Endodermal cell (in vitro differentiated cells): ENCODE data around the gene BRD7. TPM values are rescaled to one million over a fixed set of nuclear protein-coding genes. Genes with fewer than 3 reads are reported as not detected.

Source experiments
- DNase-seq: peaks from one replicate; pipeline ENCODE4 v3.0.0-alpha.2; 2017
- H3K27ac ChIP-seq: 2 replicates; pipeline ENCODE4 v1.5.1; 2013; ENCODE audit warnings: mild to moderate bottlenecking, low read depth, low read length, moderate library complexity
- H3K27me3 ChIP-seq: 2 replicates; pipeline ENCODE4 v1.6.1; 2013; ENCODE audit warnings: mild to moderate bottlenecking, low read length, moderate library complexity; ENCODE audit not compliant: insufficient read depth, control insufficient read depth, poor library complexity, severe bottlenecking
- H3K36me3 ChIP-seq: 2 replicates; pipeline ENCODE4 v1.7.0; 2013; ENCODE audit warnings: mild to moderate bottlenecking, low read length, moderate library complexity; ENCODE audit not compliant: control insufficient read depth, insufficient read depth
- H3K4me1 ChIP-seq: one replicate; pipeline ENCODE4 v1.7.0; 2013; ENCODE audit warnings: low read length; ENCODE audit not compliant: control insufficient read depth, insufficient read depth
- H3K4me3 ChIP-seq: 2 replicates; pipeline ENCODE4 v1.5.1; 2013; ENCODE audit warnings: mild to moderate bottlenecking, low read length, moderate library complexity
- H3K9ac ChIP-seq: 2 replicates; pipeline ENCODE4 v1.6.1; 2013; ENCODE audit warnings: mild to moderate bottlenecking, low read length, moderate library complexity; ENCODE audit not compliant: poor library complexity, severe bottlenecking; ENCODE audit errors: extremely low read depth
- H3K9me3 ChIP-seq: 2 replicates; pipeline ENCODE4 v1.6.1; 2013; ENCODE audit warnings: mild to moderate bottlenecking, low read length, moderate library complexity; ENCODE audit not compliant: control insufficient read depth
- H3K27ac Mint-ChIP-seq: 2 replicates; pipeline ENCODE4 v1.8.0; 2020; ENCODE audit warnings: mixed read lengths
- H3K27me3 Mint-ChIP-seq: 2 replicates; pipeline ENCODE4 v1.8.0; 2021; ENCODE audit warnings: mild to moderate bottlenecking, mixed read lengths; ENCODE audit not compliant: insufficient read depth
- H3K36me3 Mint-ChIP-seq: 2 replicates; pipeline ENCODE4 v1.8.0; 2020; ENCODE audit warnings: low read depth, mixed read lengths
- H3K4me1 Mint-ChIP-seq: 2 replicates; pipeline ENCODE4 v1.8.0; 2020; ENCODE audit warnings: mixed read lengths
- H3K4me3 Mint-ChIP-seq: 2 replicates; pipeline ENCODE4 v1.8.0; 2020; ENCODE audit warnings: mild to moderate bottlenecking, moderate library complexity, mixed read lengths
- H3K9me3 Mint-ChIP-seq: 2 replicates; pipeline ENCODE4 v1.8.0; 2020; ENCODE audit warnings: mild to moderate bottlenecking, mixed read lengths
- WGBS, 2 experiments: methylation state at CpG; one replicate each; pipeline versions ENCODE4 v1.1.5 to v1.1.7; 2013; ENCODE audit warnings: missing lambda C conversion rate in 2 of 2, mixed read lengths in 1 of 2; ENCODE audit not compliant: insufficient coverage in 1 of 2, insufficient read length in 1 of 2; 5-methylcytosine and 5-hydroxymethylcytosine counted together
- total RNA-seq, 2 donors: library from RNA; stranded (reverse); fragmentation: NEBNext Ultra II Directional in 1 of 2; extraction: Animal tissue kit (Norgen Biotek cat#: 25700) in 1 of 2; gene quantifications; 2 replicates in 1 of 2; 3 replicates in 1 of 2; pipeline ENCODE4 v1.2.1, GENCODE V29; 2021
- TF ChIP-seq, protein P1 (sequence below): fragments of 200-600 bp; sonication (generic); conservative IDR thresholded peaks from 2 replicates; pipeline ENCODE4 v1.5.0; 2021; ENCODE audit warnings: antibody characterized with exemption, mild to moderate bottlenecking

BRD7 gene
- total RNA-seq, 2 donors from 2014 or later = 125 to 163 TPM

DNA sequence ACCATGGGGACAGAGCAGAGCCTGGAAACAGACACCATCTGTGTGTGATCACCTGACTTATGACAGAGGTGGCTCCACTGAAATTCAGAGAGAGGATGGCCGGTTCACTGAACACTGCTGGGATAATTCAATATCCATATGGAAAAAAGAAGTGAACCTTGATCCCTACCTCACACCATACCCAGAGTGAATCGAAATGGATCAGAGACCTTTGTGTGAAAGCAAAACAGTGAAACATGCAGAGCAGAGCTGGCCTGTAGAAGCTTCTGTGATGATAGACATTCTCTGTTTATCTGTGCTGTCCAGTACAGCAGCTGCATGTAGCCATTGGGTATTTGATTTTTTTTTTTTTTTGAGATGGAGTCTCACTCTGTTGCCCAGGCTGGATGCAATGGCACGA is 82.1 kb downstream of the BRD7 start:
- Histone ChIP-seq H3K27me3 (no peaks in the 10 kb centered on the region), H3K4me1 (no peaks in the 10 kb centered on the region), H3K36me3 (no peaks in the 10 kb centered on the region), H3K9ac (no peak overlapping the region), H3K4me3 (no peak overlapping the region), H3K9me3 (peaks cover 9% of the 10 kb centered on the region), H3K27ac (no peak overlapping the region)
- no peaks in the 10 kb centered on the region for H3K4me1 Mint-ChIP-seq
- no peaks in the 10 kb centered on the region for H3K27me3 Mint-ChIP-seq
- TF ChIP-seq, protein P1, sequence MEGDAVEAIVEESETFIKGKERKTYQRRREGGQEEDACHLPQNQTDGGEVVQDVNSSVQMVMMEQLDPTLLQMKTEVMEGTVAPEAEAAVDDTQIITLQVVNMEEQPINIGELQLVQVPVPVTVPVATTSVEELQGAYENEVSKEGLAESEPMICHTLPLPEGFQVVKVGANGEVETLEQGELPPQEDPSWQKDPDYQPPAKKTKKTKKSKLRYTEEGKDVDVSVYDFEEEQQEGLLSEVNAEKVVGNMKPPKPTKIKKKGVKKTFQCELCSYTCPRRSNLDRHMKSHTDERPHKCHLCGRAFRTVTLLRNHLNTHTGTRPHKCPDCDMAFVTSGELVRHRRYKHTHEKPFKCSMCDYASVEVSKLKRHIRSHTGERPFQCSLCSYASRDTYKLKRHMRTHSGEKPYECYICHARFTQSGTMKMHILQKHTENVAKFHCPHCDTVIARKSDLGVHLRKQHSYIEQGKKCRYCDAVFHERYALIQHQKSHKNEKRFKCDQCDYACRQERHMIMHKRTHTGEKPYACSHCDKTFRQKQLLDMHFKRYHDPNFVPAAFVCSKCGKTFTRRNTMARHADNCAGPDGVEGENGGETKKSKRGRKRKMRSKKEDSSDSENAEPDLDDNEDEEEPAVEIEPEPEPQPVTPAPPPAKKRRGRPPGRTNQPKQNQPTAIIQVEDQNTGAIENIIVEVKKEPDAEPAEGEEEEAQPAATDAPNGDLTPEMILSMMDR = no peak
- H3K27ac Mint-ChIP-seq = no peak overlapping the region
- 94 to 100% methylated on average over 1 to 3 of the region's 3 CpGs for WGBS, 2 experiments
- H3K9me3 Mint-ChIP-seq = peaks cover 9% of the 10 kb centered on the region
- H3K36me3 Mint-ChIP-seq = peaks cover 9% of the 10 kb centered on the region
- no peak overlapping the region for H3K4me3 Mint-ChIP-seq
- DNase-seq = no peak

DNA sequence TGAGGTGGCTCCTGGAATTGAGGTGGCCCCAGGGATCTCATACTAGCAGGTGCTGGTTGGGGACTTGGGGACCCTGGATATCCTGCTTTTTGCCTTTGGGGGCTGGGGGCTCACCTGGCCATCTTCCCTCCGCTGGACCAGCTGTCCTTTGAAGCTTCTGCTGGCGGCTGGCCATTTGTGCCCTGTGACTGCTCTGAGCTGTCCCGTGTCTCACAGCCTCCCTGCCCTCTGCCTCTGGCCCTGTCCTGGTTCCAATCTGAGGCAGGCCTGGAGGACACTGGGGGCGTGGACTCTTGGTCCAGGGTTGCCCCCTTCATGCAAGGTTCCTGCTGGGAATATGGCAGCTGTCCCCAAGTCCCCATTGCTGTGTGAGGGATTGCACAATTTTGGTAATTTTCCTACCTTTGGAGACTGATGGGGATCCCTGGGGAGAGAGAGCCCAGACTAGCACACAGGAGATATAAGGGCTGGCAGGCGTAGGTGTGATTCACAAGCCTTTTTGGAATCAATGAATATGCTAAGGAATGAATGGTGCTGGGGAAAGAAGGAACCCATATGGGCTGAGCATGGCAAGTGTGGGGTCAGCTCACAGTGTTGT is 83.3 kb downstream of the BRD7 start:
- TF ChIP-seq, protein P1 = no peak
- Histone ChIP-seq H3K36me3 (no peaks in the 10 kb centered on the region), H3K9me3 (peaks cover 9% of the 10 kb centered on the region), H3K27ac (no peak overlapping the region), H3K4me3 (no peak overlapping the region), H3K9ac (no peak overlapping the region), H3K4me1 (no peaks in the 10 kb centered on the region), H3K27me3 (no peaks in the 10 kb centered on the region)
- WGBS, 2 experiments = 67 to 84% methylated on average over 4 to 5 of the region's 5 CpGs
- Mint-ChIP-seq H3K9me3 (peaks cover 9% of the 10 kb centered on the region), H3K4me1 (no peaks in the 10 kb centered on the region), H3K4me3 (no peak overlapping the region), H3K27ac (no peak overlapping the region), H3K27me3 (no peaks in the 10 kb centered on the region), H3K36me3 (peaks cover 9% of the 10 kb centered on the region)
- DNase-seq = no peak

DNA sequence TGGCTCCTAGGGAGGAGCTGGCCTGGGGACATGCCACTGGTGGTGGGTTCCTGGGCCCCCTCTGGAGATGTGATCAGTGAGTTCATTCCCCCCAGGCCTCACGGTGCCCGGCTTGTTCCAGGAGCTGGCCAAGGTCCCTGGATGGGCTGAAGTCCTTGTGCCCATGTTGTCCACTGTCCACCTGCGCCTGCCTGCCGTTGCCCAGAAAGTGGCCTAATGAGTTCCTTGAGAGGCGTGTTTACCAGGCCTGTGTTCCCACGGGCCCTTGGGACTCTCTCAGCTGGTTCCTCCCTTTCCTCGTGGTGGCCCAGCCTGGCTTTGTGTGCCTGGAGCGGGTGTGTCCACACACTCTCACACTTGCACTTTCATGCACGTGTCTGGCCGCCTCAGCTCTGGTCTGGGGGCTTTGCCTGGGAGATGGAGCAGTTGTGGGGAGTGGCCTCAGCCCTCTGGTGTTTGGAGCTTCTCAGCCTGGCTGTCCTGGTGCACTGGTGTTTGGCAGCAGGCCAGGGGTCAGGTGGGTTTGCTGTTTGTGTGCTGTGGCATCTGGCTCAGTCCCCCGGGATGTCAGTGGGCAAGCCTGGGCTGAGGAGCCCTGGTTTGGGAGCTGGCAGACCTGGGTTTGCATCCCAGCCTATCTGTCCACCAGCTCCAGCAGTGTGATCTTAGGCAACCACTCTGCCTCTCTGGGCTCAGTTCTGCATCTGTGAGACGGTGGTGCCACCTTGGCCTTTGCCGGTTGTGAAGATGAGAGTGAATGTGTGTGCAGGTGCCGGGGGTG is 84.5 kb downstream of the BRD7 start:
- no peak overlapping the region for H3K4me3 ChIP-seq
- H3K4me1 Mint-ChIP-seq = peaks cover 5% of the 10 kb centered on the region
- peaks cover 3% of the 10 kb centered on the region for H3K4me1 ChIP-seq
- H3K27ac ChIP-seq = no peak overlapping the region
- H3K27me3 Mint-ChIP-seq = no peaks in the 10 kb centered on the region
- TF ChIP-seq, protein P1 = no peak
- 92% methylated on average over 10 to 14 of the region's 14 CpGs for WGBS, 2 experiments
- H3K36me3 Mint-ChIP-seq = peaks cover 9% of the 10 kb centered on the region
- peaks cover 9% of the 10 kb centered on the region for H3K9me3 Mint-ChIP-seq
- no peaks in the 10 kb centered on the region for H3K36me3 ChIP-seq
- no peak overlapping the region for H3K9ac ChIP-seq
- H3K4me3 Mint-ChIP-seq = no peak overlapping the region
- no peak overlapping the region for H3K27ac Mint-ChIP-seq
- no peaks in the 10 kb centered on the region for H3K27me3 ChIP-seq
- peaks cover 9% of the 10 kb centered on the region for H3K9me3 ChIP-seq
- DNase-seq = no peak
